ENCODE measurements around the gene ARMC2. TPM values are rescaled to one million over a fixed set of nuclear protein-coding genes. Genes with fewer than 3 reads are reported as not detected.
A peak's percentile ranks its signal among the peaks of the same experiment; 100 is the strongest.

Gene ARMC2
- total RNA-seq, 1 experiment from 2014 or later = 1.1 TPM

DNA sequence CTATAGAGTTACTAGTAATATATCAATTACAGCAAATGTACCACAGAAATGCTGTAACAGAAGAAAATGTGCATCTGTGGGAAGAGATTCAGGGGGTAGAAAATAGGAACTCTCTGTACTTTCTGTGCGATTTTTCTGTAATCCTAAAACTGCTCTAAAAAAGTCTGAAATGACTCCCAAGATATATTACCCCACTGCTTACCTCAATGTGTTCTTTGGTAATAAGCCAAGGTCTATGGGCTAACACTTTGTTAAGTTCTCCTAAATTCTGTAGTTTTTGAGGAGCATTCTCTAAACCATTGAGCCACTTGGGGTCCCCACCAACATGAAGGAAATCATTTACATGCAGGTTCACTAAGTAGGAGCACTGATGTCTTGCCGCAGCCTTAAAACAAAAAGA lies 152.1 kb downstream of the ARMC2 start:
- Histone ChIP-seq H3K79me2 (ENCODE audit: low read length) (no peaks in the 10 kb centered on the region), H3K9me2 (replicated peaks; ENCODE audit: low read length) (no peaks in the 10 kb centered on the region), H3K36me3 (ENCODE audit: low read depth, low read length) (no peaks in the 10 kb centered on the region), H3K27ac (ENCODE audit: low read length) (no peak overlapping the region), H3K9me3 (ENCODE audit: low read length) (no peaks in the 10 kb centered on the region), H3F3A (ENCODE audit: low read length, unreplicated experiment) (no peaks in the 10 kb centered on the region), H2AFZ (ENCODE audit: low read length) (no peak overlapping the region), H3K4me2 (ENCODE audit: low read length) (no peak overlapping the region), H3K4me3 (ENCODE audit: low read length) (no peak overlapping the region), H3K4me1 (ENCODE audit: insufficient read depth, low read length) (peaks cover 13% of the 10 kb centered on the region), H3K9ac (ENCODE audit: low read length) (no peak overlapping the region), H3K27me3 (ENCODE audit: low read length) (no peaks in the 10 kb centered on the region), H4K20me1 (ENCODE audit: low read length) (no peaks in the 10 kb centered on the region)
- no peak for ATAC-seq
- no TSS peak for BruUV-seq (replicated peaks)
- ChIA-PET POLR2A (ENCODE audit: unreplicated experiment) (no interaction called here), CTCF (no interaction called here)
- TF ChIP-seq EZH2phosphoT487 (IDR thresholded peaks at IDR 0.05; ENCODE audit: borderline replicate concordance, low read length) (no peak), EZH2 (IDR thresholded peaks at IDR 0.05; ENCODE audit: low read length, unreplicated experiment) (no peak), CTCF (conservative IDR thresholded peaks at IDR 0.05; ENCODE audit: low read depth, low read length) (no peak)
- no peak for DNase-seq
- intact Hi-C loops (cut with micrococcal nuclease) = no loop called here

GRCh38 chr6:109001291-109001894 lies 153.2 kb downstream of the ARMC2 start:
- TF ChIP-seq EZH2phosphoT487 (IDR thresholded peaks at IDR 0.05; ENCODE audit: borderline replicate concordance, low read length) (no peak), EZH2 (IDR thresholded peaks at IDR 0.05; ENCODE audit: low read length, unreplicated experiment) (no peak), CTCF (conservative IDR thresholded peaks at IDR 0.05; ENCODE audit: low read depth, low read length) (no peak)
- no peak for ATAC-seq
- H3K4me1 ChIP-seq (ENCODE audit: insufficient read depth, low read length) = peaks cover 3% of the 10 kb centered on the region
- no peak overlapping the region for H3K9ac ChIP-seq (ENCODE audit: low read length)
- BruUV-seq (replicated peaks) = no TSS peak
- no peaks in the 10 kb centered on the region for H3K27me3 ChIP-seq (ENCODE audit: low read length)
- ChIA-PET CTCF (no interaction called here), POLR2A (ENCODE audit: unreplicated experiment) (no interaction called here)
- no peaks in the 10 kb centered on the region for H3K9me3 ChIP-seq (ENCODE audit: low read length)
- no peak overlapping the region for H3K27ac ChIP-seq (ENCODE audit: low read length)
- no peaks in the 10 kb centered on the region for H3K79me2 ChIP-seq (ENCODE audit: low read length)
- H3K4me3 ChIP-seq (ENCODE audit: low read length) = no peak overlapping the region
- no peaks in the 10 kb centered on the region for H3K36me3 ChIP-seq (ENCODE audit: low read depth, low read length)
- no peaks in the 10 kb centered on the region for H4K20me1 ChIP-seq (ENCODE audit: low read length)
- H3F3A ChIP-seq (ENCODE audit: low read length, unreplicated experiment) = no peaks in the 10 kb centered on the region
- H2AFZ ChIP-seq (ENCODE audit: low read length) = no peak overlapping the region
- intact Hi-C loops (cut with micrococcal nuclease) = no loop called here
- no peak for DNase-seq
- no peaks in the 10 kb centered on the region for H3K9me2 ChIP-seq (replicated peaks; ENCODE audit: low read length)
- no peak overlapping the region for H3K4me2 ChIP-seq (ENCODE audit: low read length)

- Histone ChIP-seq H3K9me2 (replicated peaks; ENCODE audit: low read length) (no peaks in the 10 kb centered on the region), H2AFZ (ENCODE audit: low read length) (no peak overlapping the region), H3K4me1 (ENCODE audit: insufficient read depth, low read length) (no peaks in the 10 kb centered on the region), H4K20me1 (ENCODE audit: low read length) (no peaks in the 10 kb centered on the region), H3K4me3 (ENCODE audit: low read length) (no peak overlapping the region), H3K27ac (ENCODE audit: low read length) (no peak overlapping the region), H3K79me2 (ENCODE audit: low read length) (no peaks in the 10 kb centered on the region), H3F3A (ENCODE audit: low read length, unreplicated experiment) (no peaks in the 10 kb centered on the region), H3K36me3 (ENCODE audit: low read depth, low read length) (no peaks in the 10 kb centered on the region), H3K4me2 (ENCODE audit: low read length) (no peak overlapping the region), H3K9me3 (ENCODE audit: low read length) (no peaks in the 10 kb centered on the region), H3K27me3 (ENCODE audit: low read length) (no peaks in the 10 kb centered on the region), H3K9ac (ENCODE audit: low read length) (no peak overlapping the region)
- no peak for TF ChIP-seq EZH2 (IDR thresholded peaks at IDR 0.05; ENCODE audit: low read length, unreplicated experiment)
- TF ChIP-seq EZH2phosphoT487 (IDR thresholded peaks at IDR 0.05; ENCODE audit: borderline replicate concordance, low read length) = no peak
- TF ChIP-seq CTCF (conservative IDR thresholded peaks at IDR 0.05; ENCODE audit: low read depth, low read length) = no peak
- no TSS peak for BruUV-seq (replicated peaks)
- CTCF ChIA-PET = no interaction called here
- intact Hi-C loops (cut with micrococcal nuclease) = no loop called here
- DNase-seq (peak; percentile 1), ATAC-seq (no peak)
- POLR2A ChIA-PET (ENCODE audit: unreplicated experiment) = no interaction called here
Observed at GRCh38 chr6:109002051-109002697, 154.0 kb downstream of the ARMC2 start.
